Endothelial cell of umbilical vein (primary cell): ENCODE results near the gene COPZ2. TPM values are rescaled to one million over a fixed set of nuclear protein-coding genes. Genes with fewer than 3 reads are reported as not detected.

Source experiments
- BruUV-seq: library from RNA; stranded (reverse); fragments of 400-500 nt; replicated peaks from 2 replicates; lab custom pipeline; 2021; lab: Mats Ljungman, UMichigan
- CTCF ChIA-PET: fragments of 300-600, 350-600 bp; sonication (Branson Sonifier 250); formaldehyde crosslinking; loops from one replicate; lab custom pipeline; 2021; ENCODE audit warnings: antibody characterized with exemption, inconsistent platforms; lab: Charles Lee
- POLR2A ChIA-PET: fragments of 300-600, 350-600 bp; sonication (Branson Sonifier 250); formaldehyde crosslinking; loops from one replicate; lab custom pipeline; 2021; ENCODE audit warnings: antibody characterized with exemption, inconsistent platforms; lab: Charles Lee
- DNase-seq: peaks from one replicate; pipeline ENCODE4 v3.0.0-alpha.2; 2011; ENCODE audit warnings: low read depth, low spot score
- FAIRE-seq: peaks from 2 replicates; lab custom pipeline; 2011; peaks lifted over from hg19 to GRCh38; lab: Jason Lieb, UNC
- H2AFZ ChIP-seq: 2 replicates; pipeline ENCODE4 v1.6.0; 2012; ENCODE audit warnings: low read depth, low read length, control low read depth, inconsistent platforms
- H3K27ac ChIP-seq: 2 replicates; pipeline ENCODE4 v1.5.1; 2011; ENCODE audit warnings: low read depth, mild to moderate bottlenecking, control low read depth, low read length, moderate library complexity; ENCODE audit not compliant: insufficient read depth
- H3K27me3 ChIP-seq, 2 experiments: 2 replicates each; pipeline versions ENCODE4 v1.6.0 to v1.6.1; 2011; ENCODE audit warnings: low read length in 2 of 2, mixed read lengths in 1 of 2; ENCODE audit not compliant: control insufficient read depth in 2 of 2, insufficient read depth in 2 of 2
- H3K36me3 ChIP-seq, 2 experiments: 2 replicates in 1 of 2; 3 replicates in 1 of 2; pipeline ENCODE4 v1.5.1; 2011; ENCODE audit warnings: low read length in 2 of 2, mild to moderate bottlenecking in 1 of 2, moderate library complexity in 1 of 2; ENCODE audit not compliant: control insufficient read depth in 2 of 2, insufficient read depth in 2 of 2; ENCODE audit errors: extremely low read depth in 1 of 2
- H3K4me1 ChIP-seq: 3 replicates; pipeline ENCODE4 v1.5.1; 2011; ENCODE audit warnings: mild to moderate bottlenecking, low read length; ENCODE audit not compliant: control insufficient read depth, insufficient read depth; ENCODE audit errors: extremely low read depth
- H3K4me2 ChIP-seq: 2 replicates; pipeline ENCODE4 v1.6.1; 2011; ENCODE audit warnings: low read length, control low read depth, mixed read lengths; ENCODE audit not compliant: insufficient read depth
- H3K4me3 ChIP-seq, 3 experiments: fragments of 200-600 bp in 1 of 3; sonication (generic), shearing (Covaris generic) in 1 of 3; replicated peaks in 1 of 3; 2 replicates each; pipeline ENCODE4 v1.5.1; 2011 to 2016; ENCODE audit warnings: control low read depth in 3 of 3, low read length in 3 of 3, mild to moderate bottlenecking in 2 of 3, inconsistent platforms in 1 of 3, low read depth in 1 of 3, moderate library complexity in 1 of 3; ENCODE audit not compliant: insufficient read depth in 1 of 3
- H3K79me2 ChIP-seq: 2 replicates; pipeline ENCODE4 v1.6.0; 2012; ENCODE audit warnings: low read length, inconsistent platforms; ENCODE audit not compliant: control insufficient read depth, insufficient read depth
- H3K9ac ChIP-seq: replicated peaks from 2 replicates; pipeline ENCODE3; 2011; ENCODE audit warnings: low read length, control low read depth; ENCODE audit not compliant: insufficient read depth; ENCODE audit errors: extremely low read depth
- H3K9me1 ChIP-seq: replicated peaks from 3 replicates; pipeline ENCODE4 v1.6.0; 2011; ENCODE audit warnings: mild to moderate bottlenecking, low read length; ENCODE audit not compliant: control insufficient read depth, insufficient read depth; ENCODE audit errors: extremely low read depth
- H3K9me3 ChIP-seq: replicated peaks from 2 replicates; pipeline ENCODE4 v1.5.1; 2012; ENCODE audit warnings: low read length, inconsistent platforms; ENCODE audit not compliant: control insufficient read depth, insufficient read depth
- H4K20me1 ChIP-seq: replicated peaks from 2 replicates; pipeline ENCODE3; 2011; ENCODE audit warnings: mild to moderate bottlenecking, low read length; ENCODE audit not compliant: control insufficient read depth, insufficient read depth; ENCODE audit errors: extremely low read depth
- CTCF ChIP-seq, 2 donors: IDR thresholded peaks; 1 replicate in 1 of 2; 2 replicates in 1 of 2; pipeline ENCODE4 v1.5.1; 2011; ENCODE audit warnings: low read length in 2 of 2, mild to moderate bottlenecking in 2 of 2, moderate library complexity in 2 of 2, control low read depth in 1 of 2, inconsistent platforms in 1 of 2, low read depth in 1 of 2; ENCODE audit not compliant: insufficient read depth in 1 of 2; ENCODE audit errors: extremely low read depth in 1 of 2
- EZH2 ChIP-seq: IDR thresholded peaks from 2 replicates; pipeline ENCODE4 v1.6.1; 2012; ENCODE audit warnings: borderline replicate concordance, low read depth, mild to moderate bottlenecking, moderate library complexity, low read length, inconsistent platforms; ENCODE audit not compliant: severe bottlenecking
- FOS ChIP-seq: IDR thresholded peaks from 2 replicates; pipeline ENCODE4 v1.6.1; 2011; ENCODE audit warnings: mild to moderate bottlenecking, low read length, moderate library complexity, borderline replicate concordance; ENCODE audit not compliant: insufficient read depth
- GATA2 ChIP-seq: IDR thresholded peaks from 2 replicates; pipeline ENCODE4 v1.7.0; 2011; ENCODE audit warnings: low read depth, mild to moderate bottlenecking, moderate library complexity, mixed read lengths, low read length; ENCODE audit not compliant: insufficient read length, insufficient read depth
- JUN ChIP-seq: IDR thresholded peaks from 2 replicates; pipeline ENCODE4 v1.6.1; 2011; ENCODE audit warnings: borderline replicate concordance, low read depth; ENCODE audit not compliant: insufficient read length, insufficient read depth
- MYC ChIP-seq: IDR thresholded peaks from one replicate; pipeline ENCODE4 v1.6.1; 2011; ENCODE audit warnings: mild to moderate bottlenecking, low read depth, low read length
- POLR2A ChIP-seq: IDR thresholded peaks from 2 replicates; pipeline ENCODE4 v1.6.1; 2012; ENCODE audit warnings: low read depth, mild to moderate bottlenecking, control low read depth, low read length
- POLR2AphosphoS5 ChIP-seq: IDR thresholded peaks from 2 replicates; pipeline ENCODE4 v1.6.1; 2012; ENCODE audit warnings: low read depth, mild to moderate bottlenecking, control low read depth, low read length, moderate library complexity; ENCODE audit not compliant: insufficient read depth
- dilution Hi-C: fragments of 300-500 bp; cut with MboI; formaldehyde crosslinking; loops from one replicate; pipeline ENCODE4 v1.15.0; 2019; ENCODE audit warnings: low sequenced_read_pairs; ENCODE audit not compliant: extremely low pct_ligation_motif_present
- intact Hi-C: fragments of 100-400 bp; cut with micrococcal nuclease; formaldehyde crosslinking; loops from one replicate; pipeline ENCODE4 v1.10.0; 2022
- polyA plus RNA-seq, 4 experiments: library from polyadenylated mRNA; depleted of rRNA in 3 of 4; stranded (reverse) in 3 of 4; unstranded in 1 of 4; fragments of >200 nt; gene quantifications; 2 replicates each; pipeline versions ENCODE4 v1.2.1 to v1.2.3, GENCODE V29; 2011 to 2012; ENCODE audit warnings: missing spikeins in 1 of 4
- total RNA-seq: library from RNA; stranded (reverse); gene quantifications from 2 replicates; pipeline ENCODE4 v1.2.3, GENCODE V29; 2021
- TF ChIP-seq, protein P1 (sequence below): IDR thresholded peaks from 2 replicates; pipeline ENCODE4 v1.6.1; 2011; ENCODE audit not compliant: insufficient read depth, insufficient read length

The COPZ2 gene
- total and polyA plus RNA-seq, 2 donors (not counting 3 experiments of a cell fraction or from before 2014, with no cell fraction given) = 16.3 to 28.1 TPM

DNA sequence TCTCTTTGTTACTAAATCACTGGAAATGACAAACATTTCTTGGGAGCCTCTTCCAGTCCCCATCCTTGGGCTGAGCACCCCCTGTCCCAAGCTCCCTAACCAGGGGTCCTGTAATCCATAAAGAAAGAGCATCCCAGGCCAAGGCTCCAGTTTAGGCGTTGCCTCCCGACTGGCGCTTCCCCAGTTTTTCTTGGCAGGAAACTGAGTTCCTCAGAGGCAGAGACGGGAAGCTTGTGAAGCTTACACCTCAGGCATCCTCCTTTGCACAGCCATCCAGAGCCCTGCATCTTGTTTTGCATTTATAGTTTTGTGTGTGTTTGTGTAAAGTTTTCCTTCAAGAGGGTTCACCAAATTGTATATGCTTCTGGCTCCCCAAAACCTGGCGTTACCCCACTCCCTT is 7.1 kb downstream of the COPZ2 start:
- Histone ChIP-seq H3K27ac (no peak overlapping the region), H3K27me3 (no peaks in the 10 kb centered on the region), H3K4me3 (no peak overlapping the region), H3K4me2 (no peak overlapping the region), H3K9me1 (no peaks in the 10 kb centered on the region), H3K4me1 (peaks cover 8% of the 10 kb centered on the region), H2AFZ (no peak overlapping the region), H3K36me3 (no peaks in the 10 kb centered on the region), H3K9me3 (no peaks in the 10 kb centered on the region), H4K20me1 (no peaks in the 10 kb centered on the region), H3K79me2 (no peaks in the 10 kb centered on the region), H3K9ac (no peak overlapping the region)
- CTCF ChIA-PET = interaction anchor here (0.6 to 7.3 kb wide), 14 partner anchors 11 to 588 kb away, joined by 3 to 210 read pairs (median 6); no protein-coding TSS in a partner anchor
- POLR2A ChIA-PET = interaction anchor here (1.2 kb wide), 1 partner anchor 18 kb away, joined by 6 read pairs; the partner anchor contains the start of gene NFE2L1
- FAIRE-seq (peak; percentile 74), DNase-seq (no peak)
- no TSS peak for BruUV-seq
- TF ChIP-seq EZH2 = no peak
- TF ChIP-seq, protein P1, sequence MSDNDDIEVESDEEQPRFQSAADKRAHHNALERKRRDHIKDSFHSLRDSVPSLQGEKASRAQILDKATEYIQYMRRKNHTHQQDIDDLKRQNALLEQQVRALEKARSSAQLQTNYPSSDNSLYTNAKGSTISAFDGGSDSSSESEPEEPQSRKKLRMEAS = no peak
- TF ChIP-seq POLR2A = no peak
- TF ChIP-seq JUN = no peak
- no peak for TF ChIP-seq CTCF (IDR thresholded peaks at IDR 0.05; ENCODE audit: extremely low read depth in 1 of 2, insufficient read depth in 1 of 2, low read depth in 1 of 2, low read length in 2 of 2)
- no peak for TF ChIP-seq FOS
- TF ChIP-seq MYC = no peak
- TF ChIP-seq POLR2AphosphoS5 = no peak
- TF ChIP-seq GATA2 = no peak
- dilution Hi-C loops (no loop called here), intact Hi-C loops (no loop called here)
